K562 (cell line): ENCODE data around the gene ZDHHC3. TPM values are rescaled to one million over a fixed set of nuclear protein-coding genes. Genes with fewer than 3 reads are reported as not detected.

Source experiments
- ATAC-seq: fragments of 200-7000 bp; cut with Tn5 transposase; 3 replicates; pipeline ENCODE4 v1.9.1; 2020; ENCODE audit warnings: moderate library complexity
- BruUV-seq: library from RNA; stranded (reverse); fragments of 400-500 nt; replicated peaks from 2 replicates; lab custom pipeline; 2021; lab: Mats Ljungman, UMichigan
- CTCF ChIA-PET: fragments of 300-600 bp; formaldehyde crosslinking; extraction: SDS; loops from one replicate; lab custom pipeline; 2021; ENCODE audit warnings: low intra/inter-chr PET ratio; lab: Yijun Ruan, JAX
- POLR2A ChIA-PET: fragments of 300-600, 350-650 bp; sonication (Branson Sonifier 250); formaldehyde crosslinking; extraction: SDS; loops from one replicate; lab custom pipeline; 2021; ENCODE audit warnings: antibody characterized with exemption, inconsistent platforms; lab: Yijun Ruan, JAX
- DNase-seq, 4 experiments: peaks; one replicate each; pipeline versions ENCODE4 v3.0.0 to v3.0.0-alpha.2; 2011 to 2018; ENCODE audit warnings: low spot score in 3 of 4, mixed read lengths in 3 of 4; ENCODE audit errors: extremely low read depth in 1 of 4
- FAIRE-seq: peaks from 2 replicates; lab custom pipeline; 2011; peaks lifted over from hg19 to GRCh38; lab: Jason Lieb, UNC
- H2AFZ ChIP-seq: 2 replicates; pipeline ENCODE4 v1.6.0; 2011; ENCODE audit warnings: low read depth, low read length, control low read depth, inconsistent platforms
- H3K27ac ChIP-seq: fragments of 200-600 bp; 3 replicates; pipeline ENCODE4 v1.8.0; 2011; ENCODE audit warnings: low read depth, mild to moderate bottlenecking, control low read depth, inconsistent platforms, low read length, moderate library complexity, mixed read lengths; ENCODE audit errors: extremely low read depth
- H3K27me3 ChIP-seq, 2 experiments: fragments of 300-600 bp in 1 of 2; 2 replicates in 1 of 2; 3 replicates in 1 of 2; pipeline versions ENCODE4 v1.6.0 to v1.8.0; 2011; ENCODE audit warnings: inconsistent platforms in 2 of 2, low read length in 2 of 2, mild to moderate bottlenecking in 1 of 2, mixed read lengths in 1 of 2, moderate library complexity in 1 of 2; ENCODE audit not compliant: control insufficient read depth in 2 of 2, insufficient read depth in 2 of 2
- H3K36me3 ChIP-seq: fragments of 300-600 bp; 3 replicates; pipeline ENCODE4 v1.8.0; 2011; ENCODE audit warnings: mild to moderate bottlenecking, low read length, inconsistent platforms; ENCODE audit not compliant: control insufficient read depth, insufficient read depth
- H3K4me1 ChIP-seq, 2 experiments: fragments of 200-600 bp in 1 of 2; replicated peaks in 1 of 2; 2 replicates in 1 of 2; 3 replicates in 1 of 2; pipeline versions ENCODE4 v1.5.1 to v1.8.0; 2011; ENCODE audit warnings: inconsistent platforms in 2 of 2, low read length in 2 of 2, mild to moderate bottlenecking in 1 of 2, mixed read lengths in 1 of 2, moderate library complexity in 1 of 2; ENCODE audit not compliant: control insufficient read depth in 2 of 2, insufficient read depth in 2 of 2
- H3K4me2 ChIP-seq: 2 replicates; pipeline ENCODE4 v1.6.1; 2011; ENCODE audit warnings: low read length, control low read depth, inconsistent platforms, mixed read lengths; ENCODE audit not compliant: insufficient read depth
- H3K4me3 ChIP-seq: fragments of 200-600 bp; sonication (generic), shearing (Covaris generic); 2 replicates; pipeline ENCODE4 v1.5.1; 2016; ENCODE audit warnings: control low read depth, inconsistent platforms
- H3K79me2 ChIP-seq: fragments of 200-600 bp; 3 replicates; pipeline ENCODE4 v1.8.0; 2011; ENCODE audit warnings: low read length, inconsistent platforms; ENCODE audit not compliant: control insufficient read depth, insufficient read depth
- H3K9ac ChIP-seq, 2 experiments: 2 replicates each; pipeline versions ENCODE4 v1.6.0 to v1.6.1; 2011; ENCODE audit warnings: low read depth in 2 of 2, low read length in 2 of 2, control low read depth in 1 of 2, inconsistent platforms in 1 of 2, mild to moderate bottlenecking in 1 of 2, mixed read lengths in 1 of 2; ENCODE audit not compliant: insufficient read depth in 1 of 2
- H3K9me1 ChIP-seq: one replicate; pipeline ENCODE4 v1.6.0; 2011; ENCODE audit warnings: inconsistent platforms, mild to moderate bottlenecking, low read length, moderate library complexity; ENCODE audit not compliant: control insufficient read depth, insufficient read depth
- H3K9me3 ChIP-seq: replicated peaks from 2 replicates; pipeline ENCODE4 v1.5.1; 2011; ENCODE audit warnings: low read depth, low read length, inconsistent platforms; ENCODE audit not compliant: control insufficient read depth, insufficient read depth
- H4K20me1 ChIP-seq: replicated peaks from 2 replicates; pipeline ENCODE4 v1.6.1; 2011; ENCODE audit warnings: low read length, inconsistent platforms, mixed read lengths; ENCODE audit not compliant: control insufficient read depth, insufficient read depth
- FOSL1 ChIP-seq: fragments of 200-800 bp; sonication (Bioruptor generic); conservative IDR thresholded peaks from 2 replicates; pipeline ENCODE4 v1.6.1; 2016; ENCODE audit warnings: missing genetic modification characterization, missing compliant biosample characterization
- HMGXB4 ChIP-seq: sonication (generic); formaldehyde crosslinking; IDR thresholded peaks from 2 replicates; pipeline ENCODE4 v1.8.1; 2023; ENCODE audit warnings: mild to moderate bottlenecking, missing genetic modification reagents
- NFXL1 ChIP-seq: fragments of 450-650 bp; formaldehyde crosslinking; IDR thresholded peaks from 2 replicates; pipeline ENCODE4 v1.4.0; 2021; ENCODE audit warnings: mild to moderate bottlenecking
- WGBS: fragments of 100-300 bp; shearing (Covaris generic); methylation state at CpG from one replicate; pipeline ENCODE4 v1.1.6; 2016; ENCODE audit warnings: low coverage, mixed read lengths; ENCODE audit not compliant: insufficient coverage; ENCODE audit errors: missing lambda C conversion rate; 5-methylcytosine and 5-hydroxymethylcytosine counted together
- in situ Hi-C: fragments of 300-500 bp; cut with MboI; formaldehyde crosslinking; loops from 4 replicates; pipeline ENCODE4 v1.15.0; 2018; ENCODE audit warnings: inconsistent platforms, mixed read lengths
- intact Hi-C: fragments of 100-400 bp; cut with micrococcal nuclease; formaldehyde crosslinking; loops from 2 replicates; pipeline ENCODE4 v1.14.2; 2022
- polyA plus RNA-seq, 8 experiments: library from polyadenylated mRNA; depleted of rRNA in 4 of 8; stranded (reverse) in 5 of 8; unstranded in 3 of 8; fragments of >200 nt; fragmentation: Nextera tagmentation in 2 of 8; fragmentation: Illumina TruSeq in 1 of 8; extraction: Ambion mirVana in 2 of 8; extraction: Trizol in 1 of 8; gene quantifications; 2 replicates each; pipeline versions ENCODE4 v1.2.1 to v1.2.3, GENCODE V29; 2011 to 2014; ENCODE audit warnings: inconsistent platforms in 1 of 8, missing spikeins in 1 of 8
- total RNA-seq, 7 experiments: library from RNA; depleted of rRNA in 6 of 7; stranded (reverse); fragments of >200 nt in 6 of 7; fragmentation: Illumina TruSeq in 2 of 7; extraction: Trizol in 2 of 7; gene quantifications; 2 replicates each; pipeline versions ENCODE4 v1.2.1 to v1.2.3, GENCODE V29; 2011 to 2021; ENCODE audit warnings: low replicate concordance in 1 of 7

Gene ZDHHC3
- total and polyA plus RNA-seq, 9 of the 15 experiments (the other 6 are each of a cell fraction or from before 2014, with no cell fraction given) = 10.3 to 120 (median 67.2) TPM

GRCh38 chr3:44942202-44942921, 33.6 kb downstream of the ZDHHC3 start:
- CTCF ChIA-PET = no interaction called here
- no peak overlapping the region for H2AFZ ChIP-seq
- 74% methylated on average over 9 of the region's 9 CpGs for WGBS

More at GRCh38 chr3:44942202-44942921, 33.6 kb downstream of the ZDHHC3 start:
- no peak overlapping the region for H3K9ac ChIP-seq
- no peaks in the 10 kb centered on the region for H3K9me1 ChIP-seq
- TF ChIP-seq HMGXB4 (CRISPR knock-in tag) = no peak
- no peak for TF ChIP-seq NFXL1 (CRISPR knock-in tag)
- TF ChIP-seq FOSL1 = peak; percentile 84
- no peak overlapping the region for H3K27ac ChIP-seq
- intact Hi-C loops = no loop called here
- no peak overlapping the region for H3K4me2 ChIP-seq
- H4K20me1 ChIP-seq = no peaks in the 10 kb centered on the region; the same call in 1 of the 2 replicates
- no peak for ATAC-seq
- no peak for FAIRE-seq
- H3K4me3 ChIP-seq = no peak overlapping the region
- DNase-seq = no peak
- H3K79me2 ChIP-seq = no peaks in the 10 kb centered on the region
- BruUV-seq = no TSS peak
- peaks cover 69% of the 10 kb centered on the region for H3K36me3 ChIP-seq
- no peaks in the 10 kb centered on the region for H3K27me3 ChIP-seq
- POLR2A ChIA-PET = interaction anchor here (0.6 to 1.4 kb wide), 3 partner anchors 11 to 68 kb away, joined by 3 to 4 read pairs (median 3); no protein-coding TSS in a partner anchor
- in situ Hi-C loops = no loop called here
- no peaks in the 10 kb centered on the region for H3K9me3 ChIP-seq
- H3K4me1 ChIP-seq = no peaks in the 10 kb centered on the region
